ENCODE results near the gene AQP3.
A peak's percentile ranks its signal among the peaks of the same experiment; 100 is the strongest.

AQP3 gene

DNA sequence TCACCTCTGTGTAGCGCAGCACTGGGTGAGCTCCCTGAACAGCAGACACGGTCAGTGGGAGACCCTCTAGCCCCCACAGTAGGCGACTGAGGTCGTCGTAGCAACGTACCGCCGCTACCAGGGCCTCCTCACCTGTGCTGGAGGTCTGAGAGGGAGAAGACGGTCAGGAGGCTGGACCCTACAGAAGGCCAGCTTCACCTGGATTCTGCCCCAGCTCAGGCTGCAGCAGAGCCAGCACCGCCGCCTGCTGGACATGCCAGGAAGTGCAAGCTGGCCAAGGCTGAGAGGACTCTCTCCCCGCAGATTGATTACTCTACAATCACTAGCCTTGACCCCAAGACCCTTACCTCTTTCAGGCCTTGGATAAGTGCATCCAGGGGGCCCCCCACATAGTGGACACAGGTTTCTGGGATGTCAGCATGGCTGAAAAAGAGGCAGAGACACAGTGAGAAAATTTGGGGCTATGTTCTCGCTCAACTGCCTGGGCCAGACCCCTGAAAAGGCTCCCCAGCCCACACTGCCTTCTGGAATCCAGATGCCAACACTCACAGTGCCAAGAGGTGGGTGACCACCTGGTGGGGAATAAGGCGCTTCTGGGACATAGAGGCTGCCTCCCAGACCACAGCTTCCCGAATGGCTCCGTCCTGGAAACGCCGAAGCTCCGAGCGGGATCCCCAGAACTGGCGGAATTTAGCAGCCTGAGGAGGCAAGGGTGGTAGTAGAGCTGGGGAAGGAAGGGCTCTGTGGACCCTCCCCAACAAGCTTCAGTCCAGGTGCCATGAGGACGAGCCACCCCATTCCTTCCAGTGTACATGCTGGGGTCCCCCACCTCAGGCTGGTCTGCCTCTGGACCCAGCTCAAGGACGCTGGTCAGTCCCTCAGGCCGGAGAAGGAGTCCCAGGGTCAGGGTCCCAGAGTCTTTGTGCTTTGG, 19.4 kb upstream of the AQP3 start:
- no peaks in the 10 kb centered on the region for H4K20me1 ChIP-seq (ENCODE audit: low read depth, low read length)
- H3K36me3 ChIP-seq (ENCODE audit: low read length) = peaks cover 8% of the 10 kb centered on the region; the same call in 1 of the 2 replicates
- no peak overlapping the region for H3K9ac ChIP-seq (ENCODE audit: low read length)
- H3K27me3 ChIP-seq (ENCODE audit: low read length) = no peaks in the 10 kb centered on the region
- H3K9me3 ChIP-seq (ENCODE audit: insufficient read depth, low read length) = no peaks in the 10 kb centered on the region
- no peaks in the 10 kb centered on the region for H3F3A ChIP-seq (ENCODE audit: insufficient read depth)
- H3K4me2 ChIP-seq (ENCODE audit: low read depth, low read length, poor library complexity, severe bottlenecking) = no peak overlapping the region
- no peak overlapping the region for H3K4me3 ChIP-seq (ENCODE audit: insufficient read depth, low read length, poor library complexity, severe bottlenecking)
- H3K79me2 ChIP-seq (ENCODE audit: insufficient read depth, low read length) = peaks cover 6% of the 10 kb centered on the region
- TF ChIP-seq, protein P1, sequence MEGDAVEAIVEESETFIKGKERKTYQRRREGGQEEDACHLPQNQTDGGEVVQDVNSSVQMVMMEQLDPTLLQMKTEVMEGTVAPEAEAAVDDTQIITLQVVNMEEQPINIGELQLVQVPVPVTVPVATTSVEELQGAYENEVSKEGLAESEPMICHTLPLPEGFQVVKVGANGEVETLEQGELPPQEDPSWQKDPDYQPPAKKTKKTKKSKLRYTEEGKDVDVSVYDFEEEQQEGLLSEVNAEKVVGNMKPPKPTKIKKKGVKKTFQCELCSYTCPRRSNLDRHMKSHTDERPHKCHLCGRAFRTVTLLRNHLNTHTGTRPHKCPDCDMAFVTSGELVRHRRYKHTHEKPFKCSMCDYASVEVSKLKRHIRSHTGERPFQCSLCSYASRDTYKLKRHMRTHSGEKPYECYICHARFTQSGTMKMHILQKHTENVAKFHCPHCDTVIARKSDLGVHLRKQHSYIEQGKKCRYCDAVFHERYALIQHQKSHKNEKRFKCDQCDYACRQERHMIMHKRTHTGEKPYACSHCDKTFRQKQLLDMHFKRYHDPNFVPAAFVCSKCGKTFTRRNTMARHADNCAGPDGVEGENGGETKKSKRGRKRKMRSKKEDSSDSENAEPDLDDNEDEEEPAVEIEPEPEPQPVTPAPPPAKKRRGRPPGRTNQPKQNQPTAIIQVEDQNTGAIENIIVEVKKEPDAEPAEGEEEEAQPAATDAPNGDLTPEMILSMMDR (IDR thresholded peaks at IDR 0.05; ENCODE audit: insufficient read depth, low read length, poor library complexity, severe bottlenecking) = peak; percentile 92
- TF ChIP-seq EZH2phosphoT487 (conservative IDR thresholded peaks at IDR 0.05; ENCODE audit: low read length) = no peak
- no peak overlapping the region for H3K27ac ChIP-seq (ENCODE audit: low read depth, low read length)
- H3K9me2 ChIP-seq (replicated peaks; ENCODE audit: insufficient read depth, low read length) = no peaks in the 10 kb centered on the region
- H2AFZ ChIP-seq (ENCODE audit: low read depth, low read length, severe bottlenecking) = no peak overlapping the region

DNA sequence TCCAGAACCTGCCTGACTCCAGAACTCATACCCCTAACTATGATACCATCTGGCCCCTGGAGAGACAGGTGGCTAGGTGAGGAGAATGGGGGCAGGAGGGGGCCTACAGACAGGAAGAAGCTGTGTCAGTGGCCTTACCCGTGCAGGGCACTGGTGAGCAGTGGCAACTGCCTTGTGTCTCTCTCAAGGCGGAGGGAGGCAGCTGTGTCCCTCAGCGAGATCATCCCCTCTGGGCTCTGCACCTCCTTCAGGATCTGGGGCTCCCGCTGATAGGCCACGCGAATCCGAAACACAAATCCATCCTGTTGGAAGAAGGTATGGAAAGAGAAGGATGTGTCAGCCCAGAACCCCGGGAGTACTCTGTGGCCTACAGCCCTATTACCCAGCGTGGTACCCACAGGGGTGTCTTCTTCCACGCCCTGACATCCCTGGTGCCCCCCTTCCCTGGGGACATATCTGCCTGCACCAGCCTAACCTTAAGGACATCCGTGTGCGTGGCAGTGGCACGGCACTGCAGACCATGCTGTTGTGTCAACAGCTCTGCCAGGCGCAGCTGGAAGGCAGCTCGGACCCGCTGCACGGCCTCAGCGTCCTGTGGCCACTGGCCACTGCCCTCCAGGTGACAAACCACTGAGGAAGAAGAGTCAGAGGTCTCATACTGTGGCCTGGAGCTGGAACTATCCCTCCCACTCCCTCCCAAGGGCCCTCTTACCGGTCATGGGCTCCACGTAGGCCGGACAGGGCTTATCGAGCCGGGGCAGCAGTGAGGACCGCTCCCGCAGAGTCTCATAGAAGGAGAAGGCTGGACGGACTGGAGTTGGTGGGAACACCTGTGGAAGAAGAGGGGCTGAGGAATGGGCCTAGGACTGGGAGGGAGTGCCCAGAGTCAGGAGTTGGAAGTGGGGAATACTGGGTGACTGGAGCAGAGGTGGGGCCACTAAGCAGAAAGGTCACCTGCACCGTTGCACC, 18.5 kb upstream of the AQP3 start:
- no peak overlapping the region for H3K4me3 ChIP-seq (ENCODE audit: insufficient read depth, low read length, poor library complexity, severe bottlenecking)
- H3K9me3 ChIP-seq (ENCODE audit: insufficient read depth, low read length) = no peaks in the 10 kb centered on the region
- H3K4me2 ChIP-seq (ENCODE audit: low read depth, low read length, poor library complexity, severe bottlenecking) = no peak overlapping the region
- H3K79me2 ChIP-seq (ENCODE audit: insufficient read depth, low read length) = no peaks in the 10 kb centered on the region
- no peaks in the 10 kb centered on the region for H3K27me3 ChIP-seq (ENCODE audit: low read length)
- no peaks in the 10 kb centered on the region for H3F3A ChIP-seq (ENCODE audit: insufficient read depth)
- no peaks in the 10 kb centered on the region for H3K36me3 ChIP-seq (ENCODE audit: low read length)
- no peak overlapping the region for H2AFZ ChIP-seq (ENCODE audit: low read depth, low read length, severe bottlenecking)
- no peak for TF ChIP-seq EZH2phosphoT487 (conservative IDR thresholded peaks at IDR 0.05; ENCODE audit: low read length)
- TF ChIP-seq, protein P1 (IDR thresholded peaks at IDR 0.05; ENCODE audit: insufficient read depth, low read length, poor library complexity, severe bottlenecking) = no peak
- no peaks in the 10 kb centered on the region for H3K9me2 ChIP-seq (replicated peaks; ENCODE audit: insufficient read depth, low read length)
- H4K20me1 ChIP-seq (ENCODE audit: low read depth, low read length) = no peaks in the 10 kb centered on the region
- H3K27ac ChIP-seq (ENCODE audit: low read depth, low read length) = no peak overlapping the region
- H3K9ac ChIP-seq (ENCODE audit: low read length) = no peak overlapping the region

DNA sequence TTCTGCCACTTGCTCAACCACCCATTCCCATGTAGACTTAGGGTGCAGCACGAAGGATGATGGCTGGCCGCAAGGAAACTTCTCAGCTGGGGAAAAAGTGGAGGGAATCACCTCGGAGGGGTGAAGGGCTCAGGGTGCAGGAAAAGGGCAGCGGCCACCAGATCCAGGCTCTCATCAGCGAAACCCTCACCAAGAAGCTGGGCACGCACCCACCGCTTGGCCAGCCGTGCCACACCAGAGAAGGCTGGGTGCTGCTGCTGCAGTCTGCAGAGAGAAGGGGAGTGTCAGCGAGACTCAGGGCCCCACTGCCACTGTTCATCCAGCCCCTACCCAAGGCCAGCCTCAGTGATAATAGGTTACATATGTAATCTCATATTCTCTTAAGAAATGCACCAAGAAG, 17.7 kb upstream of the AQP3 start:
- no peaks in the 10 kb centered on the region for H4K20me1 ChIP-seq (ENCODE audit: low read depth, low read length)
- TF ChIP-seq EZH2phosphoT487 (conservative IDR thresholded peaks at IDR 0.05; ENCODE audit: low read length) = no peak
- TF ChIP-seq, protein P1 (IDR thresholded peaks at IDR 0.05; ENCODE audit: insufficient read depth, low read length, poor library complexity, severe bottlenecking) = no peak
- no peak overlapping the region for H2AFZ ChIP-seq (ENCODE audit: low read depth, low read length, severe bottlenecking)
- H3K27ac ChIP-seq (ENCODE audit: low read depth, low read length) = no peak overlapping the region
- no peaks in the 10 kb centered on the region for H3K9me3 ChIP-seq (ENCODE audit: insufficient read depth, low read length)
- H3K4me3 ChIP-seq (ENCODE audit: insufficient read depth, low read length, poor library complexity, severe bottlenecking) = no peak overlapping the region
- no peaks in the 10 kb centered on the region for H3F3A ChIP-seq (ENCODE audit: insufficient read depth)
- no peak overlapping the region for H3K4me2 ChIP-seq (ENCODE audit: low read depth, low read length, poor library complexity, severe bottlenecking)
- H3K9me2 ChIP-seq (replicated peaks; ENCODE audit: insufficient read depth, low read length) = no peaks in the 10 kb centered on the region
- H3K79me2 ChIP-seq (ENCODE audit: insufficient read depth, low read length) = no peaks in the 10 kb centered on the region
- no peaks in the 10 kb centered on the region for H3K36me3 ChIP-seq (ENCODE audit: low read length)
- H3K27me3 ChIP-seq (ENCODE audit: low read length) = no peaks in the 10 kb centered on the region
- no peak overlapping the region for H3K9ac ChIP-seq (ENCODE audit: low read length)
